SK-N-SH treated with all-trans-retinoic acid at 6 μM for 48 hours (cell line): ENCODE results near the gene ZFAND3.

ENCODE experiments used
- GLIS3 ChIP-seq: fragments of 250-450 bp; sonication (Bioruptor Pico); IDR thresholded peaks from 2 replicates; pipeline ENCODE4 v1.5.0; 2020; ENCODE audit warnings: mild to moderate bottlenecking, moderate library complexity
- ISL1 ChIP-seq: fragments of 250-450 bp; sonication (Bioruptor Pico); IDR thresholded peaks from 2 replicates; pipeline ENCODE4 v2.1.2; 2022; ENCODE audit warnings: mild to moderate bottlenecking, moderate library complexity
- RARB ChIP-seq: fragments of 250-450 bp; sonication (Bioruptor Pico); IDR thresholded peaks from 2 replicates; pipeline ENCODE4 v1.8.0; 2021; ENCODE audit warnings: mild to moderate bottlenecking, moderate library complexity
- TCF4 ChIP-seq: fragments of 250-450 bp; sonication (Bioruptor Pico); IDR thresholded peaks from 2 replicates; pipeline ENCODE4 v1.8.0; 2021; ENCODE audit warnings: mild to moderate bottlenecking, moderate library complexity, borderline replicate concordance
- ZFP30 ChIP-seq: fragments of 450-650 bp; formaldehyde crosslinking; IDR thresholded peaks from 2 replicates; pipeline ENCODE4 v1.5.0; 2022; ENCODE audit warnings: mild to moderate bottlenecking, moderate library complexity
- ZNF565 ChIP-seq: fragments of 450-650 bp; formaldehyde crosslinking; conservative IDR thresholded peaks from 2 replicates; pipeline ENCODE4 v1.5.0; 2020; ENCODE audit warnings: low read depth, mild to moderate bottlenecking, moderate library complexity
- TF ChIP-seq, protein P1 (sequence below): fragments of 250-450 bp; sonication (Bioruptor Pico); IDR thresholded peaks from 2 replicates; pipeline ENCODE4 v1.8.0; 2020; ENCODE audit warnings: mild to moderate bottlenecking, moderate library complexity, borderline replicate concordance

DNA sequence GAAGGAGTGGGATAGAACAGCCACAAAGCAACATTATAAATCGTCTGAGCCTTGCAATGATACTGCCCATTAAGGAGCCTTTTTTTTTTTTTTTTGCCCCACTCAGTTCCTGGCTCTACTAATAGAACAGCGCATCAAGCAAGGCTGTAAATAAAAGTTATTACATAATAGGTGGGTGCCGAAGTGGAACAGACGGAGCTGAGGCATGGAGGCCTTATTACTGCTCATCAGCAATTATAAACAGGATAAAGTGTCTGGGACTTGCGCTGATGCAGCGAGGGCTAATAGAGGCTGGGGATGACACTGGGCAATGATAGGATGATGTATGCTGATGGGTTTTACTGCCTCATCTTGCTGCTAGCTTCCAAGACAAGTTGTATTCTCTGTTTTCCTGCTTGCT is 272.1 kb downstream of the ZFAND3 start:
- TF ChIP-seq, protein P1, sequence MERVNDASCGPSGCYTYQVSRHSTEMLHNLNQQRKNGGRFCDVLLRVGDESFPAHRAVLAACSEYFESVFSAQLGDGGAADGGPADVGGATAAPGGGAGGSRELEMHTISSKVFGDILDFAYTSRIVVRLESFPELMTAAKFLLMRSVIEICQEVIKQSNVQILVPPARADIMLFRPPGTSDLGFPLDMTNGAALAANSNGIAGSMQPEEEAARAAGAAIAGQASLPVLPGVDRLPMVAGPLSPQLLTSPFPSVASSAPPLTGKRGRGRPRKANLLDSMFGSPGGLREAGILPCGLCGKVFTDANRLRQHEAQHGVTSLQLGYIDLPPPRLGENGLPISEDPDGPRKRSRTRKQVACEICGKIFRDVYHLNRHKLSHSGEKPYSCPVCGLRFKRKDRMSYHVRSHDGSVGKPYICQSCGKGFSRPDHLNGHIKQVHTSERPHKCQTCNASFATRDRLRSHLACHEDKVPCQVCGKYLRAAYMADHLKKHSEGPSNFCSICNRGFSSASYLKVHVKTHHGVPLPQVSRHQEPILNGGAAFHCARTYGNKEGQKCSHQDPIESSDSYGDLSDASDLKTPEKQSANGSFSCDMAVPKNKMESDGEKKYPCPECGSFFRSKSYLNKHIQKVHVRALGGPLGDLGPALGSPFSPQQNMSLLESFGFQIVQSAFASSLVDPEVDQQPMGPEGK (CRISPR knock-in tag) = no peak
- no peak for TF ChIP-seq ZFP30 (CRISPR knock-in tag)
- TF ChIP-seq ZNF565 (CRISPR knock-in tag) = no peak
- no peak for TF ChIP-seq GLIS3
- TF ChIP-seq TCF4 (CRISPR knock-in tag) = no peak
- TF ChIP-seq RARB (CRISPR knock-in tag) = no peak
- TF ChIP-seq ISL1 (CRISPR knock-in tag) = no peak
